HepG2 (cell line): Measurements from ENCODE around the gene CNBD2. TPM values are rescaled to one million over a fixed set of nuclear protein-coding genes. Genes with fewer than 3 reads are reported as not detected.
A peak's percentile ranks its signal among the peaks of the same experiment; 100 is the strongest.

Experiments
- ARID4A ChIP-seq: sonication (generic); formaldehyde crosslinking; IDR thresholded peaks from 2 replicates; pipeline ENCODE4 v1.5.0; 2020; ENCODE audit warnings: mild to moderate bottlenecking, missing genetic modification reagents, borderline replicate concordance
- ARNT2 ChIP-seq: sonication (generic); formaldehyde crosslinking; IDR thresholded peaks from 2 replicates; pipeline ENCODE4 v1.8.0; 2022; ENCODE audit warnings: mild to moderate bottlenecking, low read depth, missing genetic modification reagents, moderate library complexity
- ATM ChIP-seq: fragments of 450-650 bp; IDR thresholded peaks from 2 replicates; pipeline ENCODE4 v1.7.1; 2017; ENCODE audit warnings: mild to moderate bottlenecking, borderline replicate concordance
- FOXA3 ChIP-seq: IDR thresholded peaks from 2 replicates; pipeline ENCODE4 v1.6.1; 2016; ENCODE audit warnings: missing genetic modification reagents, missing compliant biosample characterization
- MBNL3 ChIP-seq: fragments of 250-450 bp; sonication (Bioruptor Pico); conservative IDR thresholded peaks from 2 replicates; pipeline ENCODE4 v1.8.0; 2022; ENCODE audit warnings: mild to moderate bottlenecking, inconsistent platforms
- NFIC ChIP-seq: IDR thresholded peaks from 2 replicates; pipeline ENCODE4 v1.6.1; 2012; ENCODE audit warnings: mild to moderate bottlenecking, low read length, inconsistent platforms
- PCBP2 ChIP-seq: fragments of 200-400 bp; formaldehyde crosslinking; optimal IDR thresholded peaks from 2 replicates; pipeline ENCODE3; 2018; ENCODE audit warnings: low read length, low read depth; ENCODE audit not compliant: poor library complexity, severe bottlenecking
- SP1 ChIP-seq, 2 experiments: fragments of 450-650 bp in 1 of 2; sonication (generic) in 1 of 2; formaldehyde crosslinking in 1 of 2; IDR thresholded peaks; 2 replicates each; pipeline versions ENCODE4 v1.4.0 to v1.6.1; 2016 to 2020; ENCODE audit warnings: missing genetic modification reagents in 1 of 2
- SRY ChIP-seq: sonication (generic); formaldehyde crosslinking; IDR thresholded peaks from 2 replicates; pipeline ENCODE4 v1.8.0; 2022; ENCODE audit warnings: mild to moderate bottlenecking, missing genetic modification reagents
- STAG1 ChIP-seq: sonication (generic); formaldehyde crosslinking; IDR thresholded peaks from 2 replicates; pipeline ENCODE4 v1.4.0; 2020; ENCODE audit warnings: missing genetic modification reagents
- TBP ChIP-seq: sonication (generic); formaldehyde crosslinking; IDR thresholded peaks from 2 replicates; pipeline ENCODE4 v1.5.0; 2020; ENCODE audit warnings: missing genetic modification reagents
- ZMYM3 ChIP-seq: sonication (generic); formaldehyde crosslinking; IDR thresholded peaks from 2 replicates; pipeline ENCODE4 v1.5.1; 2020; ENCODE audit warnings: mild to moderate bottlenecking, missing genetic modification reagents
- ZNF282 ChIP-seq: fragments of 450-650 bp; IDR thresholded peaks from 2 replicates; pipeline ENCODE4 v1.6.1; 2018; ENCODE audit not compliant: partially characterized antibody
- ZNF331 ChIP-seq: sonication (generic); formaldehyde crosslinking; IDR thresholded peaks from 2 replicates; pipeline ENCODE4 v1.4.0; 2020; ENCODE audit warnings: missing genetic modification reagents
- ZNF549 ChIP-seq: sonication (generic); formaldehyde crosslinking; IDR thresholded peaks from 2 replicates; pipeline ENCODE4 v1.5.0; 2020; ENCODE audit warnings: missing genetic modification reagents
- ZNF773 ChIP-seq: sonication (generic); formaldehyde crosslinking; IDR thresholded peaks from 2 replicates; pipeline ENCODE4 v1.4.0; 2020; ENCODE audit warnings: missing genetic modification reagents, borderline replicate concordance
- ZNF781 ChIP-seq: sonication (generic); formaldehyde crosslinking; IDR thresholded peaks from 2 replicates; pipeline ENCODE4 v1.5.1; 2020; ENCODE audit warnings: borderline replicate concordance, mild to moderate bottlenecking, missing genetic modification reagents; ENCODE audit errors: not compliant biosample characterization
- ZSCAN20 ChIP-seq: sonication (generic); formaldehyde crosslinking; IDR thresholded peaks from 2 replicates; pipeline ENCODE4 v1.4.0; 2020; ENCODE audit warnings: missing genetic modification reagents, mild to moderate bottlenecking, borderline replicate concordance
- polyA plus RNA-seq, 8 experiments: library from polyadenylated mRNA; depleted of rRNA in 3 of 8; stranded (reverse) in 7 of 8; unstranded in 1 of 8; fragments of >200 nt; fragmentation: Illumina TruSeq in 4 of 8; extraction: Trizol in 4 of 8; gene quantifications; 2 replicates each; pipeline versions ENCODE4 v1.2.1 to v1.2.3, GENCODE V29; 2011 to 2016; ENCODE audit warnings: low read depth in 4 of 8, missing spikeins in 1 of 8, mixed read lengths in 1 of 8; ENCODE audit not compliant: insufficient read depth in 1 of 8
- total RNA-seq, 5 experiments: library from RNA; depleted of rRNA; stranded (reverse); fragments of >200 nt; fragmentation: Illumina TruSeq; extraction: Trizol; gene quantifications; 2 replicates each; pipeline ENCODE4 v1.2.3, GENCODE V29; 2016; ENCODE audit warnings: low read depth in 1 of 5
- TF ChIP-seq, protein P1 (sequence below): sonication (generic); formaldehyde crosslinking; IDR thresholded peaks from 2 replicates; pipeline ENCODE4 v1.8.0; 2022; ENCODE audit warnings: missing genetic modification reagents, mild to moderate bottlenecking, moderate library complexity, borderline replicate concordance
- TF ChIP-seq, protein P2 (sequence below): sonication (generic); formaldehyde crosslinking; IDR thresholded peaks from 2 replicates; pipeline ENCODE4 v1.5.0; 2020; ENCODE audit warnings: mild to moderate bottlenecking, missing genetic modification reagents

Gene CNBD2
- total and polyA plus RNA-seq, 2 of the 13 experiments (the other 11 are each of a cell fraction or from before 2014, with no cell fraction given): 12.4 to 22.8 TPM

GRCh38 chr20:35994994-35995453, 26.6 kb downstream of the CNBD2 start (continued):
- peak; percentile 53; the same call in 1 of the 2 replicates for TF ChIP-seq ZMYM3 (CRISPR knock-in tag)
- TF ChIP-seq ZNF781 (CRISPR knock-in tag): peak; percentile 76
- TF ChIP-seq, protein P1, sequence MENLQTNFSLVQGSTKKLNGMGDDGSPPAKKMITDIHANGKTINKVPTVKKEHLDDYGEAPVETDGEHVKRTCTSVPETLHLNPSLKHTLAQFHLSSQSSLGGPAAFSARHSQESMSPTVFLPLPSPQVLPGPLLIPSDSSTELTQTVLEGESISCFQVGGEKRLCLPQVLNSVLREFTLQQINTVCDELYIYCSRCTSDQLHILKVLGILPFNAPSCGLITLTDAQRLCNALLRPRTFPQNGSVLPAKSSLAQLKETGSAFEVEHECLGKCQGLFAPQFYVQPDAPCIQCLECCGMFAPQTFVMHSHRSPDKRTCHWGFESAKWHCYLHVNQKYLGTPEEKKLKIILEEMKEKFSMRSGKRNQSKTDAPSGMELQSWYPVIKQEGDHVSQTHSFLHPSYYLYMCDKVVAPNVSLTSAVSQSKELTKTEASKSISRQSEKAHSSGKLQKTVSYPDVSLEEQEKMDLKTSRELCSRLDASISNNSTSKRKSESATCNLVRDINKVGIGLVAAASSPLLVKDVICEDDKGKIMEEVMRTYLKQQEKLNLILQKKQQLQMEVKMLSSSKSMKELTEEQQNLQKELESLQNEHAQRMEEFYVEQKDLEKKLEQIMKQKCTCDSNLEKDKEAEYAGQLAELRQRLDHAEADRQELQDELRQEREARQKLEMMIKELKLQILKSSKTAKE (CRISPR knock-in tag): no peak
- TF ChIP-seq STAG1 (CRISPR knock-in tag): peak; percentile 98
- TF ChIP-seq TBP (CRISPR knock-in tag): no peak
- no peak for TF ChIP-seq MBNL3 (CRISPR knock-in tag)
- TF ChIP-seq, protein P2, sequence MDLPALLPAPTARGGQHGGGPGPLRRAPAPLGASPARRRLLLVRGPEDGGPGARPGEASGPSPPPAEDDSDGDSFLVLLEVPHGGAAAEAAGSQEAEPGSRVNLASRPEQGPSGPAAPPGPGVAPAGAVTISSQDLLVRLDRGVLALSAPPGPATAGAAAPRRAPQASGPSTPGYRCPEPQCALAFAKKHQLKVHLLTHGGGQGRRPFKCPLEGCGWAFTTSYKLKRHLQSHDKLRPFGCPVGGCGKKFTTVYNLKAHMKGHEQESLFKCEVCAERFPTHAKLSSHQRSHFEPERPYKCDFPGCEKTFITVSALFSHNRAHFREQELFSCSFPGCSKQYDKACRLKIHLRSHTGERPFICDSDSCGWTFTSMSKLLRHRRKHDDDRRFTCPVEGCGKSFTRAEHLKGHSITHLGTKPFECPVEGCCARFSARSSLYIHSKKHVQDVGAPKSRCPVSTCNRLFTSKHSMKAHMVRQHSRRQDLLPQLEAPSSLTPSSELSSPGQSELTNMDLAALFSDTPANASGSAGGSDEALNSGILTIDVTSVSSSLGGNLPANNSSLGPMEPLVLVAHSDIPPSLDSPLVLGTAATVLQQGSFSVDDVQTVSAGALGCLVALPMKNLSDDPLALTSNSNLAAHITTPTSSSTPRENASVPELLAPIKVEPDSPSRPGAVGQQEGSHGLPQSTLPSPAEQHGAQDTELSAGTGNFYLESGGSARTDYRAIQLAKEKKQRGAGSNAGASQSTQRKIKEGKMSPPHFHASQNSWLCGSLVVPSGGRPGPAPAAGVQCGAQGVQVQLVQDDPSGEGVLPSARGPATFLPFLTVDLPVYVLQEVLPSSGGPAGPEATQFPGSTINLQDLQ (CRISPR knock-in tag): no peak
- TF ChIP-seq ARID4A: peak; percentile 22; the same call in 1 of the 2 replicates
- peak; percentile 57; the same call in 1 of the 2 replicates for TF ChIP-seq ARNT2
- TF ChIP-seq PCBP2: no peak
- no peak for TF ChIP-seq SP1 (IDR thresholded peaks at IDR 0.05)
- TF ChIP-seq SP1 (CRISPR knock-in tag; IDR thresholded peaks at IDR 0.05): no peak
- no peak for TF ChIP-seq ZNF549 (CRISPR knock-in tag)
- TF ChIP-seq SRY (CRISPR knock-in tag): 0 out of 2 replicates have a peak, but pooled peaks have one; percentile 53
- TF ChIP-seq ZNF282: no peak
- TF ChIP-seq ATM: no peak
- 0 out of 2 replicates have a peak, but pooled peaks have one; percentile 18 for TF ChIP-seq FOXA3 (CRISPR knock-in tag)
- no peak for TF ChIP-seq ZSCAN20 (CRISPR knock-in tag)
- no peak for TF ChIP-seq NFIC
- TF ChIP-seq ZNF773: no peak
- peak; percentile 70; the same call in 1 of the 2 replicates for TF ChIP-seq ZNF331 (CRISPR knock-in tag)
